ENCODE measurements around the gene CYB561D1.

- TF ChIP-seq CTCF (IDR thresholded peaks at IDR 0.05) (no peak), EP300 (IDR thresholded peaks at IDR 0.05) (no peak)
These were observed 14.6 kb upstream of the CYB561D1 start for GRCh38 chr1:109479311-109479710.
